HG03280 (cell line): Measurements from ENCODE around the gene ACKR2.
"Not testable (repeated sequence)": the region's sequence is repeated elsewhere in the genome, so short reads cannot be mapped to it uniquely, and the experiment has no call there.

ENCODE experiments used
- ATAC-seq: cut with Tn5 transposase; IDR thresholded peaks from one replicate; pipeline ENCODE4 v1.9.1; 2021; ENCODE audit warnings: mild to moderate bottlenecking, moderate library complexity; ENCODE audit not compliant: unreplicated experiment

ACKR2 gene

DNA sequence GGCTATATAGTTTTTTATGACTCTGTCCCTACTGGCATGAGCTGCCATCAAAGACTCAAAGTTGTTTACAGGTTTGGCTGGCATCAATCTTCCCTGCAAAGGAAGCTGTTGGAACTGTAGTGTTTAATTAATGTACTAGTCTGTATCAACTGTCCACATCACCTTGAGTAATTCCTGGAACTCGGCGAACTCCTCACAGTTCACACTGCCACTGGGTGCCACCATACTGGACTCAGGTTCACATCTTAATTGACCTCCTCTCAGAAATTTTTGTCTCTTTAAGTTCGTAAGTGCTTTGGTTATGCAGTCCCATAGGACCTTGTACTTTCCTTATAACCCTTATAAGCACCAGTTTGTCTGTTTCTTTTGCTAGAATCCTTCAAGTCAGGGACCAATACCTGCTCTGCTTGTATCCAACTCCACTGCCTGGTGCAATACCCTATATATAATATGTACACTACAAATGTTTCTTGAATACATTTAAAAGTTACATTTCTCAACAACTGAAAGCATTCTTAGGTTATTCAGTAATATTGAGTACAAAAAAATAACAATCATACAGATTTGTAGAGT lies 8.1 kb upstream of the ACKR2 start:
- ATAC-seq, result no peak

- no peak for ATAC-seq
Measured at GRCh38 chr3:42801784-42802183, 7.5 kb upstream of the ACKR2 start.

GRCh38 chr3:42802876-42803413 lies 6.3 kb upstream of the ACKR2 start:
- ATAC-seq, result no peak

GRCh38 chr3:42803414-42804105 lies 5.7 kb upstream of the ACKR2 start:
- ATAC-seq, result peak; percentile 19

DNA sequence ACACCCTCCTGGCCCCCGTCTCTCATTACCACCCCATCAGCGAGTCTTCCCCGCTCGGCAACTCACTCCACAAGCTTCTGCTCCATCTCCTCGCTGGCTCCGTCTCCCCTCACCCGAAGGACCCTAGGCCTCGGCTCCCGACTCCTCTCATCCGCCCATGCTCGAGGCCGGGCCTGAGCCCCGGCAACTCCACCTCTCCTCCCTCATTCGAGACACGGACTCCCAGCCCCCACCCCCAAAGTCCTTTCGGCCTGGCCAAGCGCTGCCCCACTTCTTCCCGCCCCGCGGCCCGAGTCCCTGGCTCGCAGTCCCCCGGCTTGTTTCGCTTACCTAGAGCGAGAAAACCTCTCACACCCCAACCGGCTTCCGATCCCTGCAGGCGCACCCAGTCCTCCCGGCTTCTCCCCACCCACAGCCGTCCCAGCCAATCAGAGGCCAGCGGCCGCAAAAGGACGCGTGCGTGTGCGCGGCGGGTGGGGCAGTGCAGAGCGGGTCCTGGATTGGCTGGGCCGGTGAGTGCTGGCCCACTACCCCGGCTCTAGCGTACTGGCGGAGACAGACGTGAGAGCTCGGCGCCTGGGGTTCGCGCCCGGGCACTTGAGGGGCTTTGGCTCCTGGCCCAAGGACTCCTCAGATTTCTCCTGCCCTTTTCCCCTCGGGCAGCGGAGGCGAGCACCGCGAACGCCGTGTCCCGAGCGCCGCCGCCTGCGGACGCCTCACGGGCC lies 5.0 kb upstream of the ACKR2 start, which contains the start of gene HIGD1A:
Gene HIGD1A, minus strand, starts transcription at position 385 of the 725 bp plus-strand sequence. CDS start 10,237 bp downstream, outside the sequence.
- ATAC-seq, result peak; percentile 100

GRCh38 chr3:42804831-42805132 lies 4.5 kb upstream of the ACKR2 start:
- no peak for ATAC-seq

- ATAC-seq, result no peak
Measured at GRCh38 chr3:42805141-42805821, 4.0 kb upstream of the ACKR2 start.

- ATAC-seq, result no peak
Measured at GRCh38 chr3:42807929-42808328, 1.3 kb upstream of the ACKR2 start.

DNA sequence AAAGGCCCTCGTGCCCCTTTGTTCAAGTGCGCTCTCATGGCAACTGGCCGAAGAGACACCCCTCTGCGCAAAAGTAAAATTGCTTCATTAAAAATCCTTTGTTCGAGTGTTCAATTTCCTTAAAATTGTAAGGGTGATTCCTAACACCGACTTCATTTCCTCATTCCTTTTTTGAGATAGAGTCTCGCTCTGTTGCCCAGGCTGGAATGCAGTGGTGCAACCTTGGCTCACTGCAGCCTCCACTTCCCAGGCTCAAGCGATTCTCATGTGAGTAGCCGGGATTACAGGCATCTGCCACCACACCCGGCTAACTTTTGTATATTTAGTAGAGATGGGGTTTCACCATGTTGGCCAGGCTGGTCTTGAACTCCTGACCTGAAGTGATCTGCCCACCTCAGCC lies 1.5 kb downstream of the ACKR2 start:
- not testable (repeated sequence) for ATAC-seq

DNA sequence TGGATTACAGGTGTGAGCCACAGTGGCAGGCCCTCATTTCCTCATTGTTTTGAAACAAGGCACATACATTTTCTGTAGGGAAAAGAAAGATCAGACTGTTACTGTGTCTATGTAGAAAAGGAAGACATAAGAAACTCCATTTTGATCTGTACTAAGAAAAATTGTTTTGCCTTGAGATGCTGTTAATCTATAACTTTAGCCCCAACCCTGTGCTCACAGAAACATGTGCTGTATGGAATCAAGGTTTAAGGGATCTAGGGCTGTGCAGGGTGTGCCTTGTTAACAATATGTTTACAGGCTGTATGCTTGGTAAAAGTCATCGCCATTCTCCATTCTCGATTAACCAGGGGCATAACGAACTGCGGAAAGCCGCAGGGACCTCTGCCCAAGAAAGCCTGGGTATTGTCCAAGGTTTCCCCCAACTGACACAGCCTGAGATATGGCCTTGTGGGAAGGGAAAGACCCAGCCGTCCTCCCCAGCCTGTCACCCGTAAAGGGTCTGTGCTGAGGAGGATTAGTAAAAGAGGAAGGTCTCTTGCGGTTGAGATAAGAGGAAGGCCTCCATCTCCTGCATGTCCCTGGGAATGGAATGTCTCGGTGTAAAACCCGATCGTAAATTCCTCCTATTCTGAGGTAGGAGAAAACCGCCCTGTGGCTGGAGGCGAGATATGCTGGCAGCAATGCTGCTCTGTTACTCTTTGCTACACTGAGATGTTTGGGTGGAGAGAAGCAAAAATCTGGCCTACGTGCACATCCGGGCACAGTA lies 2.1 kb downstream of the ACKR2 start:
- not testable (repeated sequence) for ATAC-seq

DNA sequence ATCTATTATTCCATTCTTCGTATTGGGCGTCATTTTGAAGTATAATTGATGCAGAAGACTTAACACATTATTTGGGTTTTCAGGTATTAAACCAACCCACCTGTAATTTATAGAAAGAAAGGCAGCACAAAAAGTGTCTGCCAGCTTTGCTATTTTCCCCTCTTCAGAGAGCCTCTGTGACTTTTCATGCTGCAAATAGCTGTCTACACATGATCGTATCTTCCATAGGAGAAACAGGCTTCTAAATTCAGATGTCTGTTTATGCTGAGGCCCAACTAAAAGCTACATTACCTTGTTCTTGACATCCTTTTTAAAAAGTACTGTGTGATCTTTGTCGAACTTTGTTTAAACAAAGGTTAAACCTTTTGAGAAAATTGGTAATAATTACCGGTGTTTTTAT lies 5.0 kb downstream of the ACKR2 start:
- no peak for ATAC-seq

DNA sequence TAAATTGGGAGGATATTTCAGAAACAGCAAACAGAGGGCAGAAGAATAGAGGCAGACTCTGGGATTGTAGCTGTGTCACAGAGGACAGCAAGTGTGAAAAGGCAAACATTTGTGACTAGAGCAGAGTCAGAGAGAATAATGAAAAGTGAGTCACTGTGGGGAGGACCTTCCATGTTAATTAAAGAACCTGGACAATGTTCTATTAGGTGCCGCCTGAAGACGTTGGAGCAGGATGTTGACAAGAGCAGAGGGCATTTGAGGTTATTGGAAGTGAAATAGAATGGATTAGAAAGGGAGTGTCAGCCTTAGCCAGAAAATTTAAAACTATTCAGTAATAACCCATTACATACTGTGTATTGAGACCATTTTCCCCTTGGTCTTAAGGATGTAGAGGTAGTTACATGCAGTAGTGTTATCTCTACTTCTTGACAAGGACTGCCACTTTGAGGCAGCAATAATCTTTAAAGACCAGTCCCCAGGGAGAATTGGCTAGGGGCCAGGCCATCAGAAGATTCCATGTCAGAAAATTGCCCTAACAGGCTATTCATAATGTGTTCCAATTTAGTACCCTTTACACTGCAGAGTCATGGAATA lies 5.8 kb downstream of the ACKR2 start:
- ATAC-seq, result no peak

- no peak for ATAC-seq
Measured at GRCh38 chr3:42815826-42816225, 6.6 kb downstream of the ACKR2 start.

- no peak for ATAC-seq
Measured at GRCh38 chr3:42819351-42819965, 10.2 kb downstream of the ACKR2 start.

DNA sequence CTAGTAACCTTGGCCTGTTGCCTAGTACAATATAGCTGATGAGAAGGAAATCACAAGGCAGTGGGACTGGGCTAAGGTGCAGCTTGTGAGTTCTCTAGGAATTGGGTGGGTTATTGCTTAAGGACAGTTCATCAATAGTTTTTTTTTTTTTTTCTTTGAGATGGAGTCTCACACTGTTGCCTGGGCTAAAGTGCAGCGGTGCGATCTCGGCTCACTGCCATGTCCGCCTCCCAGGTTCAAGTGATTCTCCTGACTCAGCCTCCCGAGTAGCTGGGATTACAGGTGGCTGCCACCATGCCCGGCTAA lies 11.5 kb downstream of the ACKR2 start:
- ATAC-seq, result no peak

DNA sequence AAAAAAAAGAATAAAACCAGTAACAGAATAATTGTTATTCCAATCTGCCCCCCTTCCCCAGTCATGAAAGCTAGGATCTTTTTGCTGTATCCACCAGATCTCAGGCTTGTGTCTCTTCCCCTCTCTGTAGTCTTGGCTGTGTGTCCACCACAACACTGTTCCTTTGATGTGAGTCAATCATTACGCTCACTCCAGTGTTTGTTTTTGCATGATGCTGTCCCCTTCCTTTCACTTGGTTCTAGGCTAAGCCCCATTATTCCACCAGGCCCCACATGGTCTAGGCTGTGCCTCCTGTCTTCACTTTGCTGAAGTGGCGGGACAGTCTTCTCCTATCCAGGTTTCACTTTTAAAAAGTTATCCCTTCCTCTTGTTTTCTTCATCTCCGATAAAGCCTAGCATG lies 13.6 kb downstream of the ACKR2 start:
- no peak for ATAC-seq

- ATAC-seq, result no peak
Measured at GRCh38 chr3:42823351-42823750, 14.1 kb downstream of the ACKR2 start.

DNA sequence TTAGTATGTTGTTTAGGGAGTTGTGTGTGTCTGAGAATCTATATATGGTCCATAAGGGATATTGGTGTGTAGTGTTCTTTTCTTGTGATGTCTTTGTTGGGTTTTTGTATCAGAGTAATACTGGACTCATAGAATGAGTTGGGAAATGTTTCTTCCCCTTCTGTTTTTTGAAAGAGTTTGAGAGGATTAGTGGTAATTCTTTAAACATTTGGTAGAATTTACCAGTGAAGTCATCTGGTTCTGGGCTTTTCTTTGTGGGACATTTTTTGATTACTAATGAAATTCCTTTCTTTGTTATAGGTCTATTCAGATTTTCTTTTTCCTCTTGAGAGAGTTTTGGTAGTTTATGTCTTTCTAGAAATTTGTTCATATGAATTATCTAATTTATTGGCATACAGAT lies 16.9 kb downstream of the ACKR2 start:
- ATAC-seq, result no peak

- no peak for ATAC-seq
Measured at GRCh38 chr3:42827023-42827422, 17.8 kb downstream of the ACKR2 start.

- no peak for ATAC-seq
Measured at GRCh38 chr3:42827654-42828053, 18.4 kb downstream of the ACKR2 start.
